HG02678 (cell line): ENCODE measurements around the gene PTPA.
"Not testable (repeated sequence)": the region's sequence is repeated elsewhere in the genome, so short reads cannot be mapped to it uniquely, and the experiment has no call there.

Source experiments
- ATAC-seq: cut with Tn5 transposase; IDR thresholded peaks from one replicate; pipeline ENCODE4 v1.9.1; 2021; ENCODE audit warnings: mild to moderate bottlenecking, moderate library complexity; ENCODE audit not compliant: unreplicated experiment

Gene PTPA

GRCh38 chr9:129151469-129151868, 40.3 kb downstream of the PTPA start:
- ATAC-seq: no peak

GRCh38 chr9:129154866-129155477, 43.8 kb downstream of the PTPA start:
- ATAC-seq: no peak

GRCh38 chr9:129156163-129156562, 44.9 kb downstream of the PTPA start:
- no peak for ATAC-seq

GRCh38 chr9:129160712-129161533, 49.7 kb downstream of the PTPA start:
- ATAC-seq: no peak

- ATAC-seq: no peak
Observed at GRCh38 chr9:129161534-129161837, 50.3 kb downstream of the PTPA start.

- no peak for ATAC-seq
Observed at GRCh38 chr9:129162497-129163197, 51.4 kb downstream of the PTPA start.

GRCh38 chr9:129163198-129163670, 52.0 kb downstream of the PTPA start:
- not testable (repeated sequence) for ATAC-seq

- no peak for ATAC-seq
Observed at GRCh38 chr9:129163753-129164152, 52.5 kb downstream of the PTPA start.

- ATAC-seq: no peak
Observed at GRCh38 chr9:129164246-129164930, 53.2 kb downstream of the PTPA start.

GRCh38 chr9:129165198-129165597, 54.0 kb downstream of the PTPA start:
- ATAC-seq: no peak

- ATAC-seq: no peak
Observed at GRCh38 chr9:129166623-129167557, 55.7 kb downstream of the PTPA start.

GRCh38 chr9:129170229-129170628, 59.0 kb downstream of the PTPA start:
- ATAC-seq: no peak

GRCh38 chr9:129171993-129172751, 61.0 kb downstream of the PTPA start:
- ATAC-seq: no peak

- ATAC-seq: no peak
Observed at GRCh38 chr9:129172816-129173215, 61.6 kb downstream of the PTPA start.

GRCh38 chr9:129173296-129174101, 62.3 kb downstream of the PTPA start:
- no peak for ATAC-seq

GRCh38 chr9:129174102-129174723, 63.0 kb downstream of the PTPA start:
- no peak for ATAC-seq

GRCh38 chr9:129174724-129175514, 63.7 kb downstream of the PTPA start:
- no peak for ATAC-seq

GRCh38 chr9:129175515-129175824, 64.3 kb downstream of the PTPA start:
- no peak for ATAC-seq
